ENCODE results near the gene MMP17.
A peak's percentile ranks its signal among the peaks of the same experiment; 100 is the strongest.

Gene MMP17

DNA sequence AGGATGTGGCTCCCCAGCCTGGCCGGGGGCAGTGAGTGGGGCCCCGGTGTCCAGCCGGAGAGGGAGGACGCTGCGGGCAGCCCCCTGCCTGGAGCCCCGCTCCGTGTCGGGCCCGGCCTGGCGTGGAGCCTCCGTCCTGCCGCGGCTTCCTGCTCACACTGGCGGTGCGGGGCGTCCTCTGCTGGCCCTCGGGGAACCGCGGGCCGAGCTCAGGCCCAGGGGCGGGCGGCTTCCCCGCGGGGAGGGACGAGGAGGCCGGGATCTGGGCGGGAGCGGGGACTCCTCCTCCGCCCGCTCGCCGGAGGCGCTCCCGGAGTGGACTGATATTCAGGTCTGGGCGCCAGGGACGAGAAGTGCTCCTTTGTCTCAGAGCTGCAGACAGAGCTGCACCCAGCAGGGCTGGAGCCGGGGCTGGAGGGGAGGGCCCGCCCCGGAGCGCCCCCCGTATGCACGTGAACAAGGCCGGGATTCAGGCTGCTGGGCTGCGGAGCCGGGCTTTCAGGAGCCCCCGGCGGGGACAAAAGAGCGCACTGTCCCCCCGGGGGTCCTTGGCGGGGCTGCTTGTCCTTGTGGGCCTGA, 2.2 kb downstream of the MMP17 start:
- peak; percentile 54 for TF ChIP-seq CTCF (conservative IDR thresholded peaks at IDR 0.05; ENCODE audit: low read length)
- H3K4me3 ChIP-seq (ENCODE audit: low read length) = peak overlapping the region; percentile 76
- DNase-seq (ENCODE audit: low read depth) = peak; percentile 86

DNA sequence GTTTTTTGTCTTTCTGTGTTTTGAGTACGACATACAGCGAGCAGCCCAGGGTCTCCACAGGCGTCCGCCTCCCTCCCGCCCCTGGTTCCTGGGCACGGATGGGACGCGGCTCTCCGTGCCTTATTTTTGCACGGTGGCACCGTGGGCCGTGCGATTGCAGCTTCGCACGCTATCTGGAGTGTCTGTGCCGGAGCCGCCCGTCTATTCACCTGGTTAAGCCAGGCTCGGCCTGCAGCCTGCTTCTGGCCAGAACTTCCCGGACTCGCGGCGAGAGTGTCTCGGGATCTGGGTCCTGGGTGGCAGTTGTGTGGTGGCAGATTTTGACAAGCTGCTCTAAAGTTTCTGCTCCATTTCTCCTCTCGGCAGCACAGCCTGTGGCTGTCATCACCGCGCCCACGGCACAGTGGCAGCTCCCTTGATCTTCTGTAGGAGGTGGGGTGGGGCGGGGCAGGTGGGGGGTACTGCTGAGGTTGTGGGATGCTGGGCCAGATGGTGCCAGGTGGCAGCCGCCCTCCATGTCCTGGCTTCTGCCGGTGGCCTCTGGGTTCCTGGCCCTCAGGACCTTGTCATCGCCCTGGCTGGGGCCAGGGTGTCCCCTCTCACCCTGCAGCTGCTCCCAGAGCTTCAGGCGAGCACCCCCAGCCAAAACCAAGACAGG, 2.9 kb downstream of the MMP17 start:
- H3K4me3 ChIP-seq (ENCODE audit: low read length) = peak overlapping the region; percentile 76
- no peak for DNase-seq (ENCODE audit: low read depth)
- no peak for TF ChIP-seq CTCF (conservative IDR thresholded peaks at IDR 0.05; ENCODE audit: low read length)

GRCh38 chr12:131831635-131832041, 3.4 kb downstream of the MMP17 start:
- peak overlapping the region; percentile 76 for H3K4me3 ChIP-seq (ENCODE audit: low read length)
- TF ChIP-seq CTCF (conservative IDR thresholded peaks at IDR 0.05; ENCODE audit: low read length) = no peak
- DNase-seq (ENCODE audit: low read depth) = peak; percentile 94

GRCh38 chr12:131832321-131833231, 4.4 kb downstream of the MMP17 start:
- peak overlapping the region; percentile 65 for H3K4me3 ChIP-seq (ENCODE audit: low read length)

GRCh38 chr12:131833288-131833895, 5.2 kb downstream of the MMP17 start:
- no peak for DNase-seq (ENCODE audit: low read depth)

More at GRCh38 chr12:131832321-131833231, 4.4 kb downstream of the MMP17 start:
- TF ChIP-seq CTCF (conservative IDR thresholded peaks at IDR 0.05; ENCODE audit: low read length) = no peak
- DNase-seq (ENCODE audit: low read depth) = peak; percentile 81

More at GRCh38 chr12:131833288-131833895, 5.2 kb downstream of the MMP17 start:
- no peak overlapping the region for H3K4me3 ChIP-seq (ENCODE audit: low read length)
- no peak for TF ChIP-seq CTCF (conservative IDR thresholded peaks at IDR 0.05; ENCODE audit: low read length)
